ENCODE measurements around the gene ZNF254.

DNA sequence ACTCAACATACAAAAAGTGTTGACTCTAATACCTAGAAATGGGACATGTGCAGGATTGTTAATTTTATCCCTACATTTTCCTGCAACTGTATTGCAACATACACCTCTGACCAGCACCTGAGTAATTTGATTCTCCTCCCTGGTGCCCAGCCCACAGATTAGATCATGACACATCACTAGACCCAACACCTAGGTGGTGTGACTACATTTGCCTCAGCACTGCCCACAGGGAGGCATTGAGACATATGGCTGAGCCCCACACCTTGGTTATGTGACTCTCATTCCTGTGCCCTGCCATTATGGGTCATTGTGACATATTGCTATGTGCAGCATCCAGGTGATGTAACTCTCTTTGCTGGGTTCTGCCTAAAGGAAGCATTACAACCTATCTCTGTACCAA lies 13.2 kb upstream of the ZNF254 start:
- TF ChIP-seq, protein P1, sequence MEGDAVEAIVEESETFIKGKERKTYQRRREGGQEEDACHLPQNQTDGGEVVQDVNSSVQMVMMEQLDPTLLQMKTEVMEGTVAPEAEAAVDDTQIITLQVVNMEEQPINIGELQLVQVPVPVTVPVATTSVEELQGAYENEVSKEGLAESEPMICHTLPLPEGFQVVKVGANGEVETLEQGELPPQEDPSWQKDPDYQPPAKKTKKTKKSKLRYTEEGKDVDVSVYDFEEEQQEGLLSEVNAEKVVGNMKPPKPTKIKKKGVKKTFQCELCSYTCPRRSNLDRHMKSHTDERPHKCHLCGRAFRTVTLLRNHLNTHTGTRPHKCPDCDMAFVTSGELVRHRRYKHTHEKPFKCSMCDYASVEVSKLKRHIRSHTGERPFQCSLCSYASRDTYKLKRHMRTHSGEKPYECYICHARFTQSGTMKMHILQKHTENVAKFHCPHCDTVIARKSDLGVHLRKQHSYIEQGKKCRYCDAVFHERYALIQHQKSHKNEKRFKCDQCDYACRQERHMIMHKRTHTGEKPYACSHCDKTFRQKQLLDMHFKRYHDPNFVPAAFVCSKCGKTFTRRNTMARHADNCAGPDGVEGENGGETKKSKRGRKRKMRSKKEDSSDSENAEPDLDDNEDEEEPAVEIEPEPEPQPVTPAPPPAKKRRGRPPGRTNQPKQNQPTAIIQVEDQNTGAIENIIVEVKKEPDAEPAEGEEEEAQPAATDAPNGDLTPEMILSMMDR (IDR thresholded peaks at IDR 0.05) = no peak
- TF ChIP-seq POLR2A (IDR thresholded peaks at IDR 0.05) (no peak), POLR2AphosphoS5 (IDR thresholded peaks at IDR 0.05; ENCODE audit: insufficient read depth in 1 of 2, low read depth in 1 of 2) (no peak)

Data from vagina (tissue), 2 donors.